Stomach (tissue), 9 donors: ENCODE results near the gene MID1. TPM values are rescaled to one million over a fixed set of nuclear protein-coding genes. Genes with fewer than 3 reads are reported as not detected.

Experiments used
- DNase-seq, 2 donors: peaks; one replicate each; pipeline versions ENCODE4 v3.0.0 to v3.0.0-alpha.2; 2013 to 2019
- H3K27ac ChIP-seq, 5 donors: fragments of 200-600 bp in 4 of 5; sonication (generic) in 4 of 5; one replicate each; pipeline ENCODE4 v1.5.1; 2013 to 2019; ENCODE audit warnings: mild to moderate bottlenecking in 1 of 5, moderate library complexity in 1 of 5
- H3K27me3 ChIP-seq, 3 donors: fragments of 200-600 bp; sonication (generic); one replicate each; pipeline ENCODE4 v1.5.1; 2017 to 2019; ENCODE audit warnings: mixed run types in 1 of 3
- H3K36me3 ChIP-seq, 4 donors: fragments of 200-600 bp; sonication (generic); 1 replicate in 3 of 4; 2 replicates in 1 of 4; pipeline ENCODE4 v1.5.1; 2016 to 2019
- H3K4me1 ChIP-seq, 4 donors: fragments of 200-600 bp; sonication (generic); one replicate each; pipeline ENCODE4 v1.5.1; 2016 to 2019
- H3K4me3 ChIP-seq, 4 donors: fragments of 200-600 bp; sonication (generic) in 3 of 4; one replicate each; pipeline ENCODE4 v1.5.1; 2016 to 2019; ENCODE audit warnings: mild to moderate bottlenecking in 1 of 4
- H3K9me3 ChIP-seq, 4 donors: fragments of 200-600 bp; sonication (generic); one replicate each; pipeline ENCODE4 v1.5.1; 2016 to 2019
- CTCF ChIP-seq, 7 experiments: fragments of 450-650 bp in 4 of 7; fragments of 200-600 bp in 3 of 7; sonication (generic) in 3 of 7; IDR thresholded peaks; one replicate each; pipeline ENCODE4 v1.5.1; 2016 to 2019; ENCODE audit warnings: antibody characterized with exemption in 7 of 7, control low read depth in 2 of 7, mild to moderate bottlenecking in 1 of 7
- EP300 ChIP-seq: sonication (generic); formaldehyde crosslinking; IDR thresholded peaks from one replicate; pipeline ENCODE4 v1.6.1; 2017; ENCODE audit warnings: antibody characterized with exemption
- POLR2A ChIP-seq, 4 donors: fragments of 450-650 bp; IDR thresholded peaks; one replicate each; pipeline ENCODE4 v1.6.1; 2016; ENCODE audit warnings: antibody characterized with exemption in 4 of 4, control low read depth in 2 of 4, mild to moderate bottlenecking in 1 of 4, moderate library complexity in 1 of 4
- POLR2AphosphoS5 ChIP-seq, 3 donors: sonication (generic); formaldehyde crosslinking; IDR thresholded peaks; one replicate each; pipeline ENCODE4 v1.6.1; 2016; ENCODE audit warnings: antibody characterized with exemption in 3 of 3
- WGBS, 5 donors: extraction: QIAGEN DNeasy Blood & Tissue Kit in 3 of 5; methylation state at CpG; one replicate each; pipeline versions ENCODE4 v1.1.5 to v1.1.7; 2013 to 2018; 5-methylcytosine and 5-hydroxymethylcytosine counted together
- intact Hi-C: fragments of 100-400 bp; cut with DNase I; formaldehyde crosslinking; loops from one replicate; pipeline ENCODE4 v1.15.1; 2023; ENCODE audit warnings: low total_unique reads
- polyA plus RNA-seq, 3 donors: library from polyadenylated mRNA; stranded (reverse); fragments of 200-250 nt; gene quantifications; one replicate each; pipeline ENCODE4 v1.2.3, GENCODE V29; 2013
- total RNA-seq, 5 donors: library from RNA; depleted of rRNA; stranded (reverse); fragments of >200 nt; gene quantifications; one replicate each; pipeline versions ENCODE4 v1.1.0 to v1.2.3, GENCODE V29; 2014 to 2016
- donor health status: healthy with polysubstance abuse.
- donor health status: Bipolar disorder and iron deficiency.
- donor health status: healthy.

The MID1 gene
- total and polyA plus RNA-seq, 8 donors: 2.0 to 25.1 (median 8.5) TPM

- no peak for TF ChIP-seq CTCF (IDR thresholded peaks at IDR 0.05)
- no peak for TF ChIP-seq POLR2A (IDR thresholded peaks at IDR 0.05)
- TF ChIP-seq EP300: no peak
- TF ChIP-seq POLR2AphosphoS5 (IDR thresholded peaks at IDR 0.05): no peak
- Histone ChIP-seq H3K4me1 (no peaks in the 10 kb centered on the region), H3K27me3 (no peaks in the 10 kb centered on the region), H3K9me3 (no peaks in the 10 kb centered on the region), H3K27ac (no peak overlapping the region), H3K36me3 (peaks cover 0 to 7% (median 5%) of the 10 kb centered on the region in 4 donors), H3K4me3 (no peak overlapping the region)
- intact Hi-C loops: no loop called here
- no peak for DNase-seq
Observed at GRCh38 chrX:10519278-10519677, 101.1 kb downstream of the MID1 start.

GRCh38 chrX:10518073-10518472 is 102.3 kb downstream of the MID1 start:
- Histone ChIP-seq H3K4me1 (no peaks in the 10 kb centered on the region), H3K36me3 (peaks cover 0 to 7% (median 5%) of the 10 kb centered on the region in 4 donors), H3K27ac (no peak overlapping the region), H3K4me3 (no peak overlapping the region), H3K27me3 (no peaks in the 10 kb centered on the region), H3K9me3 (no peaks in the 10 kb centered on the region)
- WGBS, 5 donors: 46 to 82% (median 62%) methylated on average over 2 of the region's 2 CpGs
- DNase-seq: no peak
- intact Hi-C loops: no loop called here
- TF ChIP-seq CTCF (IDR thresholded peaks at IDR 0.05) (no peak), EP300 (no peak), POLR2A (IDR thresholded peaks at IDR 0.05) (no peak), POLR2AphosphoS5 (IDR thresholded peaks at IDR 0.05) (no peak)

GRCh38 chrX:10516781-10517322 is 103.5 kb downstream of the MID1 start:
- Histone ChIP-seq H3K4me1 (no peaks in the 10 kb centered on the region), H3K4me3 (no peak overlapping the region), H3K9me3 (no peaks in the 10 kb centered on the region), H3K36me3 (peaks cover 0 to 2% (median 1%) of the 10 kb centered on the region in 4 donors), H3K27ac (no peak overlapping the region), H3K27me3 (no peaks in the 10 kb centered on the region)
- intact Hi-C loops: no loop called here
- DNase-seq: no peak
- 50 to 83% (median 59%) methylated on average over 5 of the region's 5 CpGs for whole genome bisulfite sequencing, 5 donors
- TF ChIP-seq EP300 (no peak), POLR2AphosphoS5 (IDR thresholded peaks at IDR 0.05) (no peak), POLR2A (IDR thresholded peaks at IDR 0.05) (no peak), CTCF (IDR thresholded peaks at IDR 0.05) (no peak)

GRCh38 chrX:10514891-10515290 is 105.5 kb downstream of the MID1 start:
- no peaks in the 10 kb centered on the region for H3K9me3 ChIP-seq
- no peak overlapping the region for H3K4me3 ChIP-seq
- TF ChIP-seq EP300 (no peak), POLR2AphosphoS5 (IDR thresholded peaks at IDR 0.05) (no peak), CTCF (IDR thresholded peaks at IDR 0.05) (no peak), POLR2A (IDR thresholded peaks at IDR 0.05) (no peak)
- H3K4me1 ChIP-seq: no peaks in the 10 kb centered on the region
- no peaks in the 10 kb centered on the region for H3K36me3 ChIP-seq
- intact Hi-C loops: no loop called here
- H3K27me3 ChIP-seq: no peaks in the 10 kb centered on the region
- WGBS, 5 donors: 41 to 73% (median 54%) methylated on average over 6 of the region's 6 CpGs
- peak in 1 of 2 donors; percentile 26 for DNase-seq
- H3K27ac ChIP-seq: no peak overlapping the region
